Measurements from ENCODE around the gene RIMKLB. TPM values are rescaled to one million over a fixed set of nuclear protein-coding genes. Genes with fewer than 3 reads are reported as not detected.

Gene RIMKLB
- total and polyA plus RNA-seq, 10 of the 15 experiments (the other 5 are each of a cell fraction or from before 2014, with no cell fraction given) = 0.15 to 0.83 (median 0.46) TPM

DNA sequence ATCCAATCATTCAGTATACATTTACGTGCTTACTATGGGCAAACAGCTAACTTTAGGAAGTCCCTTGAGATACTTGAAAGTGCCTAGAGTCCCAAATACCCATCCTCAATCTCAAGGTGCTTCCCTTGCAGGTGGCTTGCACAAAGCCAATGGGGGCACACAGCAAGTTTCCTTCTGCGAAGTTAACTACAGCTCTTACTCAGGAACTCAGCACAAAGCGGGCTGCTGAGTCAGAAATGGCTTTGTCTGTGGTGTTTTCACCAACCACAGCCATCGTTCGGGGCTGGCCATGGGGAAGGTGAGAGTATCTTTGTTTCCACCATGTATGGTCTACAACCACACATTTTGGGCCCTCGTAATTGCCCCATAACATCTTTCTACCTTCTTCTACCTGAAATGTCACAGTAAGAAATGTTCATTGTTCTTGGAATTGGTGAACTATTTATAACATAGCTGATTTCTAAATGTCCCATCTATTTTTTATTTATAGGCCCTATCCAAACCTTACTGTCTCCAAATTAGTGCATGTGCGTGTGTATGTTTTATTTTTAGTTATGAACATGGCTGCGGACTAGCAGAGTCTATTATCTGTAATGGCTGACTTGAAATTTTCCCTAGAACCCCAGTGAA is 49.1 kb upstream of the RIMKLB start (continued):
- TF ChIP-seq, protein P1, sequence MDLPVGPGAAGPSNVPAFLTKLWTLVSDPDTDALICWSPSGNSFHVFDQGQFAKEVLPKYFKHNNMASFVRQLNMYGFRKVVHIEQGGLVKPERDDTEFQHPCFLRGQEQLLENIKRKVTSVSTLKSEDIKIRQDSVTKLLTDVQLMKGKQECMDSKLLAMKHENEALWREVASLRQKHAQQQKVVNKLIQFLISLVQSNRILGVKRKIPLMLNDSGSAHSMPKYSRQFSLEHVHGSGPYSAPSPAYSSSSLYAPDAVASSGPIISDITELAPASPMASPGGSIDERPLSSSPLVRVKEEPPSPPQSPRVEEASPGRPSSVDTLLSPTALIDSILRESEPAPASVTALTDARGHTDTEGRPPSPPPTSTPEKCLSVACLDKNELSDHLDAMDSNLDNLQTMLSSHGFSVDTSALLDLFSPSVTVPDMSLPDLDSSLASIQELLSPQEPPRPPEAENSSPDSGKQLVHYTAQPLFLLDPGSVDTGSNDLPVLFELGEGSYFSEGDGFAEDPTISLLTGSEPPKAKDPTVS (IDR thresholded peaks at IDR 0.05; ENCODE audit: low read depth, low read length) = no peak
- no peak for TF ChIP-seq BRCA1 (IDR thresholded peaks at IDR 0.05; ENCODE audit: low read depth, low read length)
- TF ChIP-seq SUZ12 (IDR thresholded peaks at IDR 0.05; ENCODE audit: unreplicated experiment) = no peak
- TF ChIP-seq, protein P2, sequence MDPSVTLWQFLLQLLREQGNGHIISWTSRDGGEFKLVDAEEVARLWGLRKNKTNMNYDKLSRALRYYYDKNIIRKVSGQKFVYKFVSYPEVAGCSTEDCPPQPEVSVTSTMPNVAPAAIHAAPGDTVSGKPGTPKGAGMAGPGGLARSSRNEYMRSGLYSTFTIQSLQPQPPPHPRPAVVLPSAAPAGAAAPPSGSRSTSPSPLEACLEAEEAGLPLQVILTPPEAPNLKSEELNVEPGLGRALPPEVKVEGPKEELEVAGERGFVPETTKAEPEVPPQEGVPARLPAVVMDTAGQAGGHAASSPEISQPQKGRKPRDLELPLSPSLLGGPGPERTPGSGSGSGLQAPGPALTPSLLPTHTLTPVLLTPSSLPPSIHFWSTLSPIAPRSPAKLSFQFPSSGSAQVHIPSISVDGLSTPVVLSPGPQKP (IDR thresholded peaks at IDR 0.05; ENCODE audit: low read depth, low read length) = 0 out of 2 replicates have a peak, but pooled peaks have one; percentile 39
- TF ChIP-seq, protein P3, sequence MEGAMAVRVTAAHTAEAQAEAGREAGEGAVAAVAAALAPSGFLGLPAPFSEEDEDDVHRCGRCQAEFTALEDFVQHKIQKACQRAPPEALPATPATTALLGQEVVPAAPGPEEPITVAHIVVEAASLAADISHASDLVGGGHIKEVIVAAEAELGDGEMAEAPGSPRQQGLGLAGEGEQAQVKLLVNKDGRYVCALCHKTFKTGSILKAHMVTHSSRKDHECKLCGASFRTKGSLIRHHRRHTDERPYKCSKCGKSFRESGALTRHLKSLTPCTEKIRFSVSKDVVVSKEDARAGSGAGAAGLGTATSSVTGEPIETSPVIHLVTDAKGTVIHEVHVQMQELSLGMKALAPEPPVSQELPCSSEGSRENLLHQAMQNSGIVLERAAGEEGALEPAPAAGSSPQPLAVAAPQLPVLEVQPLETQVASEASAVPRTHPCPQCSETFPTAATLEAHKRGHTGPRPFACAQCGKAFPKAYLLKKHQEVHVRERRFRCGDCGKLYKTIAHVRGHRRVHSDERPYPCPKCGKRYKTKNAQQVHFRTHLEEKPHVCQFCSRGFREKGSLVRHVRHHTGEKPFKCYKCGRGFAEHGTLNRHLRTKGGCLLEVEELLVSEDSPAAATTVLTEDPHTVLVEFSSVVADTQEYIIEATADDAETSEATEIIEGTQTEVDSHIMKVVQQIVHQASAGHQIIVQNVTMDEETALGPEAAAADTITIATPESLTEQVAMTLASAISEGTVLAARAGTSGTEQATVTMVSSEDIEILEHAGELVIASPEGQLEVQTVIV (IDR thresholded peaks at IDR 0.05; ENCODE audit: borderline replicate concordance, partially characterized antibody) = no peak
- TF ChIP-seq EGR1 (IDR thresholded peaks at IDR 0.05; ENCODE audit: borderline replicate concordance in 1 of 2, low read depth in 2 of 2, low read length in 2 of 2) = 0 out of 3 replicates have a peak, but pooled peaks of 1 of the 2 experiments have one; percentile 19
- TF ChIP-seq, protein P4, sequence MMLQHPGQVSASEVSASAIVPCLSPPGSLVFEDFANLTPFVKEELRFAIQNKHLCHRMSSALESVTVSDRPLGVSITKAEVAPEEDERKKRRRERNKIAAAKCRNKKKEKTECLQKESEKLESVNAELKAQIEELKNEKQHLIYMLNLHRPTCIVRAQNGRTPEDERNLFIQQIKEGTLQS (IDR thresholded peaks at IDR 0.05; ENCODE audit: borderline replicate concordance, extremely low read depth, low read depth, low read length) = no peak
- TF ChIP-seq, protein P5, sequence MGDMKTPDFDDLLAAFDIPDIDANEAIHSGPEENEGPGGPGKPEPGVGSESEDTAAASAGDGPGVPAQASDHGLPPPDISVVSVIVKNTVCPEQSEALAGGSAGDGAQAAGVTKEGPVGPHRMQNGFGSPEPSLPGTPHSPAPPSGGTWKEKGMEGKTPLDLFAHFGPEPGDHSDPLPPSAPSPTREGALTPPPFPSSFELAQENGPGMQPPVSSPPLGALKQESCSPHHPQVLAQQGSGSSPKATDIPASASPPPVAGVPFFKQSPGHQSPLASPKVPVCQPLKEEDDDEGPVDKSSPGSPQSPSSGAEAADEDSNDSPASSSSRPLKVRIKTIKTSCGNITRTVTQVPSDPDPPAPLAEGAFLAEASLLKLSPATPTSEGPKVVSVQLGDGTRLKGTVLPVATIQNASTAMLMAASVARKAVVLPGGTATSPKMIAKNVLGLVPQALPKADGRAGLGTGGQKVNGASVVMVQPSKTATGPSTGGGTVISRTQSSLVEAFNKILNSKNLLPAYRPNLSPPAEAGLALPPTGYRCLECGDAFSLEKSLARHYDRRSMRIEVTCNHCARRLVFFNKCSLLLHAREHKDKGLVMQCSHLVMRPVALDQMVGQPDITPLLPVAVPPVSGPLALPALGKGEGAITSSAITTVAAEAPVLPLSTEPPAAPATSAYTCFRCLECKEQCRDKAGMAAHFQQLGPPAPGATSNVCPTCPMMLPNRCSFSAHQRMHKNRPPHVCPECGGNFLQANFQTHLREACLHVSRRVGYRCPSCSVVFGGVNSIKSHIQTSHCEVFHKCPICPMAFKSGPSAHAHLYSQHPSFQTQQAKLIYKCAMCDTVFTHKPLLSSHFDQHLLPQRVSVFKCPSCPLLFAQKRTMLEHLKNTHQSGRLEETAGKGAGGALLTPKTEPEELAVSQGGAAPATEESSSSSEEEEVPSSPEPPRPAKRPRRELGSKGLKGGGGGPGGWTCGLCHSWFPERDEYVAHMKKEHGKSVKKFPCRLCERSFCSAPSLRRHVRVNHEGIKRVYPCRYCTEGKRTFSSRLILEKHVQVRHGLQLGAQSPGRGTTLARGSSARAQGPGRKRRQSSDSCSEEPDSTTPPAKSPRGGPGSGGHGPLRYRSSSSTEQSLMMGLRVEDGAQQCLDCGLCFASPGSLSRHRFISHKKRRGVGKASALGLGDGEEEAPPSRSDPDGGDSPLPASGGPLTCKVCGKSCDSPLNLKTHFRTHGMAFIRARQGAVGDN (IDR thresholded peaks at IDR 0.05) = peak; percentile 46; the same call in 1 of the 2 replicates
- peak; percentile 97 to 99 for TF ChIP-seq EP300 (IDR thresholded peaks at IDR 0.05; ENCODE audit: borderline replicate concordance in 1 of 2, control insufficient read depth in 1 of 2, low read depth in 2 of 2, low read length in 2 of 2)
- TF ChIP-seq POLR2AphosphoS5 (IDR thresholded peaks at IDR 0.05; ENCODE audit: low read length) = no peak
- no peak for TF ChIP-seq ZNF622 (IDR thresholded peaks at IDR 0.05)
- peak; percentile 98 for TF ChIP-seq BCL3 (IDR thresholded peaks at IDR 0.05; ENCODE audit: borderline replicate concordance, insufficient read depth, low read depth, low read length, poor library complexity, severe bottlenecking)
- no peak for TF ChIP-seq MYC (IDR thresholded peaks at IDR 0.05; ENCODE audit: insufficient read depth, insufficient read length, insufficient replicate concordance, low read length, severe bottlenecking)
- peak; percentile 98 for TF ChIP-seq ZBED1 (IDR thresholded peaks at IDR 0.05; ENCODE audit: borderline replicate concordance)
- peak; percentile 95 for TF ChIP-seq NBN (IDR thresholded peaks at IDR 0.05)
- peak; percentile 90 for TF ChIP-seq ATF7 (IDR thresholded peaks at IDR 0.05; ENCODE audit: low read depth)
- peak; percentile 98 to 99 for TF ChIP-seq IKZF2 (IDR thresholded peaks at IDR 0.05)
